Stimulated activated naive B cell treated with anti-CD40 and anti-IgM and Interleukin-4, amounts not matched to agents 10 μg/mL and 1 μg/mL and 100 μg/mL, for 72 hours (primary cell): Measurements from ENCODE around the gene KDM5A.

Experiments
- ATAC-seq, 2 donors: fragments of 150-1000 bp; cut with Tn5 transposase; replicated peaks; 2 replicates each; pipeline ENCODE4 v1.10.0; 2021; ENCODE audit warnings: moderate library complexity in 1 of 2
- DNase-seq: peaks from one replicate; pipeline ENCODE4 v3.0.0; 2021
- H3K27ac Mint-ChIP-seq: one replicate; pipeline ENCODE4 v1.8.0; 2022; ENCODE audit warnings: mild to moderate bottlenecking, mixed read lengths
- H3K27me3 Mint-ChIP-seq, 2 donors: one replicate each; pipeline ENCODE4 v1.8.0; 2022; ENCODE audit warnings: mixed read lengths in 2 of 2
- H3K36me3 Mint-ChIP-seq, 2 donors: one replicate each; pipeline ENCODE4 v1.8.0; 2022; ENCODE audit warnings: mixed read lengths in 2 of 2, mild to moderate bottlenecking in 1 of 2
- H3K4me1 Mint-ChIP-seq, 2 donors: one replicate each; pipeline ENCODE4 v1.8.0; 2022; ENCODE audit warnings: mixed read lengths in 2 of 2, mild to moderate bottlenecking in 1 of 2
- H3K4me3 Mint-ChIP-seq, 2 donors: one replicate each; pipeline ENCODE4 v1.8.0; 2022; ENCODE audit warnings: mild to moderate bottlenecking in 2 of 2, mixed read lengths in 2 of 2, moderate library complexity in 1 of 2
- H3K9me3 Mint-ChIP-seq, 2 donors: one replicate each; pipeline ENCODE4 v1.8.0; 2022; ENCODE audit warnings: mixed read lengths in 2 of 2, mild to moderate bottlenecking in 1 of 2

KDM5A gene

GRCh38 chr12:273382-273781, 115.7 kb downstream of the KDM5A start:
- no peak overlapping the region for H3K4me3 Mint-ChIP-seq
- ATAC-seq (no peak), DNase-seq (no peak)
- no peaks in the 10 kb centered on the region for H3K27me3 Mint-ChIP-seq
- H3K4me1 Mint-ChIP-seq, result no peaks in the 10 kb centered on the region
- no peak overlapping the region for H3K27ac Mint-ChIP-seq
- H3K36me3 Mint-ChIP-seq, result peaks cover 6 to 7% of the 10 kb centered on the region in 2 donors
- H3K9me3 Mint-ChIP-seq, result no peaks in the 10 kb centered on the region

DNA sequence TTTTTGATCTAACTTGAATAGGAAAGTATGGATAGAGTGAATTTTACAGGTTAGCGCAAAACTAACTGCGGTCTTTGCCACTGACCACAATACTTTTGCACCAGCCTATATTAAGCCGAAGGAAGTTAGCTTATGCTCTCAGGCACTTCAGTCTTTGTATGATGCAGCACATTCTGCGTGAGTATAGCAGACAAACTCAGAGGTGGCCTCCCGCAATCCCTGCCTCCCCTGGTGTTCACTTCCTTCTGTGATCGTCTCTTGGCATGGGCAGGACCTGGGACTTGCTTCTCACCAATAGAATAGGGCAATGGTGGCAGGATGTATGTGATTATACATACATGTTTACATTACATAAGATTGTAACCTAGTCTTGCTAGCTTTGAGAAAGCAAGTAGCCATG, 116.2 kb downstream of the KDM5A start:
- no peak for DNase-seq
- Mint-ChIP-seq H3K4me3 (no peak overlapping the region), H3K27me3 (no peaks in the 10 kb centered on the region), H3K27ac (no peak overlapping the region), H3K4me1 (no peaks in the 10 kb centered on the region), H3K9me3 (no peaks in the 10 kb centered on the region), H3K36me3 (peaks cover 5 to 7% of the 10 kb centered on the region in 2 donors)
- no peak for ATAC-seq

- no peaks in the 10 kb centered on the region for H3K27me3 Mint-ChIP-seq
- H3K4me1 Mint-ChIP-seq, result no peaks in the 10 kb centered on the region
- H3K9me3 Mint-ChIP-seq, result no peaks in the 10 kb centered on the region
- H3K27ac Mint-ChIP-seq, result no peak overlapping the region
- ATAC-seq (no peak), DNase-seq (no peak)
- H3K36me3 Mint-ChIP-seq, result peaks cover 2 to 4% of the 10 kb centered on the region in 2 donors
- H3K4me3 Mint-ChIP-seq, result no peak overlapping the region
These were observed 118.0 kb downstream of the KDM5A start for GRCh38 chr12:271161-271560.

DNA sequence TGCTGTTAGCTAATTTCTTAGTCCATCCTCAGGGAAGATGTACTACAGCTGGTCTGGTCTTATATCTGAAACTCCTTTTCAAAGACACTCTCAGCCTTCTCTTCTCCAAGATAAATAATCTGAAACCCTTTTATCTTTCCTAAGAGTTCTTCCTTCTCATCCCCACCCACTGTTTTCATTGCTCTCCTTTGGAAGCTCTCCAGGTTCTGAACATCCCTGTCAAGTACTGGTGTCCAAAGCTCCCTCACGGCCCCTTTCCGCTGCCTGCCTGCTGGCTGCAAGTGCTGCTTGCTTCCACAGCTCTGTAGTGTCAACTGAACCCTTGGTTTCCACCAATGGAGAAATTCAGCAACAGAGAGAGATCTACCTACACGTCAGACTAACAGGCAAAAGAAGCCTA, 119.9 kb downstream of the KDM5A start:
- no peaks in the 10 kb centered on the region for H3K9me3 Mint-ChIP-seq
- DNase-seq, result no peak

DNA sequence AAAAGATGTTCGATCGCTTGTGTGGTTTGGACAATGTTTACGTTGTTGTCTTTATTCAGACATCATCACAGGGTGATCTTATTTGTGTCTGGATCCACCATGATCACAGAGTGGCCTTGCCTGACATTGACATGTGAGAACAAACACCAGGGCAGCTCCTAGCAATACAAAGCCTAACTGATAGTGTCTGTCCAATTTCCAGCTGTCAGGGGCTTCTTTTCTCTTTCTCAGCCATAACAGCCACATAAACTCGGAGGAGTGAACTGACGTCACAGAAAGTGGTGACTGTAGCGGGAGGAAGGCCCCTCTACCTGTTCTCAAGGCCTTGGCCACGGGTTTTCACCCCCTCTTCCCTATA, 120.7 kb downstream of the KDM5A start:
- ATAC-seq (no peak), DNase-seq (no peak)
- H3K27ac Mint-ChIP-seq, result no peak overlapping the region
- no peaks in the 10 kb centered on the region for H3K4me1 Mint-ChIP-seq
- H3K27me3 Mint-ChIP-seq, result peaks cover 0 to 5% of the 10 kb centered on the region in 2 donors
- no peak overlapping the region for H3K4me3 Mint-ChIP-seq
- no peaks in the 10 kb centered on the region for H3K9me3 Mint-ChIP-seq
- H3K36me3 Mint-ChIP-seq, result peaks cover 3 to 6% of the 10 kb centered on the region in 2 donors

More for the DNA sequence above, 119.9 kb downstream of the KDM5A start:
- Mint-ChIP-seq H3K4me3 (no peak overlapping the region), H3K27ac (no peak overlapping the region), H3K4me1 (no peaks in the 10 kb centered on the region), H3K27me3 (no peaks in the 10 kb centered on the region), H3K36me3 (peaks cover 0 to 3% of the 10 kb centered on the region in 2 donors)
- ATAC-seq, result no peak

- Mint-ChIP-seq H3K4me1 (no peaks in the 10 kb centered on the region), H3K9me3 (no peaks in the 10 kb centered on the region), H3K27ac (no peak overlapping the region), H3K36me3 (peaks cover 3 to 6% of the 10 kb centered on the region in 2 donors), H3K4me3 (no peak overlapping the region), H3K27me3 (peaks cover 0 to 5% of the 10 kb centered on the region in 2 donors)
- ATAC-seq (no peak), DNase-seq (no peak)
These were observed 121.3 kb downstream of the KDM5A start for GRCh38 chr12:267581-268482.

GRCh38 chr12:265096-265495, 124.0 kb downstream of the KDM5A start:
- Mint-ChIP-seq H3K4me1 (no peaks in the 10 kb centered on the region), H3K9me3 (no peaks in the 10 kb centered on the region), H3K4me3 (no peak overlapping the region), H3K27ac (no peak overlapping the region), H3K27me3 (peaks cover 3 to 19% of the 10 kb centered on the region in 2 donors), H3K36me3 (peaks cover 3% of the 10 kb centered on the region in 2 donors)
- DNase-seq, result no peak
- ATAC-seq, result no peak

- DNase-seq, result no peak
- no peaks in the 10 kb centered on the region for H3K9me3 Mint-ChIP-seq
- no peak for ATAC-seq
- H3K27ac Mint-ChIP-seq, result no peak overlapping the region
- H3K4me1 Mint-ChIP-seq, result no peaks in the 10 kb centered on the region
- H3K4me3 Mint-ChIP-seq, result no peak overlapping the region
- H3K36me3 Mint-ChIP-seq, result peaks cover 3% of the 10 kb centered on the region in 2 donors
- peaks cover 8 to 25% of the 10 kb centered on the region in 2 donors for H3K27me3 Mint-ChIP-seq
These were observed 124.9 kb downstream of the KDM5A start for GRCh38 chr12:264269-264668.

DNA sequence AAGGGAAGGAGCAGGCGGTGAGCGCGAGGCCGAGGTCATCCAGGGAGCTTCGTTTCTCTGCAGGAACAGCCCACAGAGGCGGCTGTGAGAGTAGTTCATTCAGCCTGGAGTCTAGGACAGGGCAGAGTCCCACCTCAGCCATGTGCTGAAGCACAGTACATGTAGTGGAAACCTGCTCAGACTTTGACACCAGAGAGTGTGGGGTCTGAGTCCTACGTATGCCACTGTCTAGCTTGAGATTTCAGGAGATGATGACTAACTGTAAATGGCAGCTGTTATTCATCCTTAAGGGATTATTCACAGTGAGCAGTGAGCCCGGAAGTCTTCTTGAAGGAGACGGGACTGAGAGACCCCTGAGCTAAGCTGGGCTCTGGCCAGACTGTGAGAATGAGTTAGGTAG, 125.5 kb downstream of the KDM5A start:
- H3K4me1 Mint-ChIP-seq, result no peaks in the 10 kb centered on the region
- H3K27me3 Mint-ChIP-seq, result peaks cover 8 to 28% of the 10 kb centered on the region in 2 donors
- no peaks in the 10 kb centered on the region for H3K9me3 Mint-ChIP-seq
- ATAC-seq, result no peak
- no peak overlapping the region for H3K27ac Mint-ChIP-seq
- peaks cover 3% of the 10 kb centered on the region in 2 donors for H3K36me3 Mint-ChIP-seq
- no peak overlapping the region for H3K4me3 Mint-ChIP-seq
- DNase-seq, result no peak

GRCh38 chr12:262817-263216, 126.3 kb downstream of the KDM5A start, which contains the start of gene SLC6A13:
TSS of gene SLC6A13 (minus strand) at chr12:262836. CDS start at chr12:260052, 2,784 bp downstream.
- no peak for ATAC-seq
- Mint-ChIP-seq H3K4me1 (no peaks in the 10 kb centered on the region), H3K4me3 (no peak within 1 kb of the TSS), H3K27ac (no peak within 1 kb of the TSS), H3K36me3 (peaks cover 3% of the 10 kb centered on the region in 2 donors), H3K27me3 (peaks cover 16 to 35% of the 10 kb centered on the region in 2 donors), H3K9me3 (no peaks in the 10 kb centered on the region)
- no peak for DNase-seq

GRCh38 chr12:262113-262512, 127.0 kb downstream of the KDM5A start:
- no peak overlapping the region for H3K27ac Mint-ChIP-seq
- H3K27me3 Mint-ChIP-seq, result peaks cover 21 to 42% of the 10 kb centered on the region in 2 donors
- DNase-seq (no peak), ATAC-seq (no peak)
- no peak overlapping the region for H3K4me3 Mint-ChIP-seq
- no peaks in the 10 kb centered on the region for H3K9me3 Mint-ChIP-seq
- H3K4me1 Mint-ChIP-seq, result no peaks in the 10 kb centered on the region
- peaks cover 3% of the 10 kb centered on the region in 2 donors for H3K36me3 Mint-ChIP-seq

GRCh38 chr12:257521-258321, 131.4 kb downstream of the KDM5A start:
- Mint-ChIP-seq H3K27ac (no peak overlapping the region), H3K9me3 (no peaks in the 10 kb centered on the region), H3K36me3 (no peaks in the 10 kb centered on the region), H3K4me1 (no peaks in the 10 kb centered on the region), H3K4me3 (no peak overlapping the region), H3K27me3 (peaks cover 40 to 63% of the 10 kb centered on the region in 2 donors)
- ATAC-seq (no peak), DNase-seq (no peak)

GRCh38 chr12:256958-257357, 132.2 kb downstream of the KDM5A start:
- DNase-seq (no peak), ATAC-seq (no peak)
- no peaks in the 10 kb centered on the region for H3K36me3 Mint-ChIP-seq
- no peaks in the 10 kb centered on the region for H3K9me3 Mint-ChIP-seq
- H3K27ac Mint-ChIP-seq, result no peak overlapping the region
- no peak overlapping the region for H3K4me3 Mint-ChIP-seq
- peaks cover 40 to 59% of the 10 kb centered on the region in 2 donors for H3K27me3 Mint-ChIP-seq
- no peaks in the 10 kb centered on the region for H3K4me1 Mint-ChIP-seq

DNA sequence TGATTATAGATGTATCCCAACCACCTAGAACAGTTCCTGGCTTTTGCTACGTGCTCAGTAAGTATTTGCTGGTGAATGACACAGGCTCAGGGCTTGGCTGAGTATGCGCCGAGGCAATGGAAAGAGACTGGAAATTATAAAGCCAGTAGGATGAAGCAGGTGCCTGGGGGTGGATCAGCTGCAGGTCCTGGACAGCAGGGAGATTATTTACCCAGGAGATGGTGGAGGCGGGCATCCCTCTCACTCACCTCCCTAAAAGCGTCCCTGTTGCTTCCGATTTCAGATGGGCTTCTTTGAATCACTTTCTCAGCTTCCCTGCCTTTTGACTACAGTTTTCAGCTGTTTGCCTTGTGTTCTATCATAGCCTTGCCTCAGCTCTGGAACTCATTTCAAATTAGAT, 132.9 kb downstream of the KDM5A start:
- Mint-ChIP-seq H3K4me3 (no peak overlapping the region), H3K9me3 (no peaks in the 10 kb centered on the region), H3K27ac (no peak overlapping the region), H3K27me3 (peaks cover 40 to 53% of the 10 kb centered on the region in 2 donors), H3K4me1 (no peaks in the 10 kb centered on the region), H3K36me3 (no peaks in the 10 kb centered on the region)
- DNase-seq, result no peak
- ATAC-seq, result no peak
